GM23338 (cell line): ENCODE data around the gene CTDP1. TPM values are rescaled to one million over a fixed set of nuclear protein-coding genes. Genes with fewer than 3 reads are reported as not detected.

ENCODE experiments used
- ATAC-seq: fragments of 200-7000 bp; cut with Tn5 transposase; 3 replicates; pipeline ENCODE4 v1.9.1; 2020
- DNase-seq: peaks from one replicate; pipeline ENCODE4 v3.0.0-alpha.2; 2015; ENCODE audit warnings: low spot score
- H2AFZ ChIP-seq: fragments of 200-600 bp; sonication (generic); 2 replicates; pipeline ENCODE4 v1.8.0; 2016; ENCODE audit warnings: antibody characterized with exemption, mild to moderate bottlenecking, moderate library complexity
- H3F3A ChIP-seq: fragments of 200-600 bp; sonication (generic); replicated peaks from 2 replicates; pipeline ENCODE4 v1.8.0; 2017; ENCODE audit warnings: antibody characterized with exemption, mixed run types, low read depth
- H3K27ac ChIP-seq: fragments of 200-600 bp; sonication (generic); 2 replicates; pipeline ENCODE4 v1.6.1; 2016; ENCODE audit warnings: low read depth
- H3K27me3 ChIP-seq: fragments of 200-600 bp; sonication (generic); 2 replicates; pipeline ENCODE4 v1.8.0; 2016; ENCODE audit warnings: mild to moderate bottlenecking, mixed run types, moderate library complexity; ENCODE audit not compliant: insufficient read depth
- H3K36me3 ChIP-seq: fragments of 200-600 bp; sonication (generic); 2 replicates; pipeline ENCODE4 v1.8.0; 2016; ENCODE audit warnings: mild to moderate bottlenecking; ENCODE audit not compliant: insufficient read depth
- H3K4me1 ChIP-seq: fragments of 200-600 bp; sonication (generic); 2 replicates; pipeline ENCODE4 v1.8.0; 2016; ENCODE audit warnings: mild to moderate bottlenecking, moderate library complexity; ENCODE audit not compliant: insufficient read depth
- H3K4me2 ChIP-seq: fragments of 200-600 bp; sonication (generic); 2 replicates; pipeline ENCODE4 v1.7.1; 2017; ENCODE audit warnings: mixed run types
- H3K4me3 ChIP-seq: fragments of 200-600 bp; sonication (generic); 2 replicates; pipeline ENCODE4 v1.6.1; 2016; ENCODE audit warnings: mixed run types
- H3K79me2 ChIP-seq: fragments of 200-600 bp; sonication (generic); replicated peaks from 2 replicates; pipeline ENCODE4 v1.8.0; 2017; ENCODE audit warnings: mild to moderate bottlenecking; ENCODE audit not compliant: insufficient read depth
- H3K9me2 ChIP-seq: fragments of 200-600 bp; sonication (generic); 2 replicates; pipeline ENCODE4 v1.8.0; 2017; ENCODE audit not compliant: insufficient read depth
- H4K20me1 ChIP-seq: fragments of 200-600 bp; sonication (generic); replicated peaks from 2 replicates; pipeline ENCODE4 v1.8.0; 2017; ENCODE audit warnings: mild to moderate bottlenecking; ENCODE audit not compliant: insufficient read depth
- H3K27ac Mint-ChIP-seq: 2 replicates; pipeline ENCODE4 v1.8.0; 2020; ENCODE audit warnings: inconsistent platforms, mild to moderate bottlenecking, moderate library complexity, mixed read lengths
- H3K27me3 Mint-ChIP-seq: 3 replicates; pipeline ENCODE4 v1.8.0; 2022; ENCODE audit warnings: low read depth, mild to moderate bottlenecking, moderate library complexity, mixed read lengths, inconsistent platforms; ENCODE audit not compliant: insufficient read depth, poor library complexity
- H3K36me3 Mint-ChIP-seq: 3 replicates; pipeline ENCODE4 v1.8.0; 2021; ENCODE audit warnings: low read depth, mild to moderate bottlenecking, inconsistent platforms, moderate library complexity, mixed read lengths
- H3K4me1 Mint-ChIP-seq: 3 replicates; pipeline ENCODE4 v1.8.0; 2020; ENCODE audit warnings: mild to moderate bottlenecking, inconsistent platforms, mixed read lengths
- H3K4me3 Mint-ChIP-seq: 3 replicates; pipeline ENCODE4 v1.8.0; 2021; ENCODE audit warnings: moderate library complexity, mild to moderate bottlenecking, inconsistent platforms, mixed read lengths
- H3K9me3 Mint-ChIP-seq: 3 replicates; pipeline ENCODE4 v1.8.0; 2020; ENCODE audit warnings: moderate library complexity, mild to moderate bottlenecking, inconsistent platforms, mixed read lengths
- CREB1 ChIP-seq: fragments of 250-450 bp; sonication (Bioruptor Pico); IDR thresholded peaks from 2 replicates; pipeline ENCODE4 v1.5.0; 2020; ENCODE audit warnings: low read depth, mild to moderate bottlenecking, moderate library complexity
- EZH2 ChIP-seq: fragments of 200-600 bp; sonication (generic); IDR thresholded peaks from one replicate; pipeline ENCODE4 v1.8.0; 2017; ENCODE audit warnings: antibody characterized with exemption, mild to moderate bottlenecking, low read depth; ENCODE audit not compliant: unreplicated experiment
- EZH2phosphoT487 ChIP-seq: fragments of 200-600 bp; sonication (generic); IDR thresholded peaks from one replicate; pipeline ENCODE4 v1.8.1; 2018; ENCODE audit warnings: antibody characterized with exemption; ENCODE audit not compliant: unreplicated experiment
- JUNB ChIP-seq: IDR thresholded peaks from one replicate; pipeline ENCODE4 v1.6.1; 2016; ENCODE audit warnings: antibody characterized with exemption; ENCODE audit not compliant: unreplicated experiment
- NANOG ChIP-seq: IDR thresholded peaks from 2 replicates; pipeline ENCODE4 v1.6.1; 2016; ENCODE audit warnings: antibody characterized with exemption, borderline replicate concordance
- POLR2AphosphoS5 ChIP-seq: IDR thresholded peaks from 2 replicates; pipeline ENCODE4 v1.6.1; 2016; ENCODE audit warnings: antibody characterized with exemption, low read depth
- STAT1 ChIP-seq: IDR thresholded peaks from one replicate; pipeline ENCODE4 v1.6.1; 2016; ENCODE audit warnings: antibody characterized with exemption; ENCODE audit not compliant: unreplicated experiment
- ZNF114 ChIP-seq: fragments of 250-450 bp; sonication (Bioruptor Pico); IDR thresholded peaks from 2 replicates; pipeline ENCODE4 v1.5.0; 2020; ENCODE audit warnings: mild to moderate bottlenecking, moderate library complexity
- ZNF331 ChIP-seq: fragments of 250-450 bp; sonication (Bioruptor Pico); IDR thresholded peaks from 2 replicates; pipeline ENCODE4 v1.5.0; 2020; ENCODE audit warnings: low read depth, mild to moderate bottlenecking, moderate library complexity
- polyA plus RNA-seq: library from polyadenylated mRNA; unstranded; fragments of >200 nt; fragmentation: Nextera tagmentation; extraction: Ambion mirVana; gene quantifications from 2 replicates; pipeline ENCODE4 v1.2.1, GENCODE V29; 2016
- total RNA-seq: library from RNA; depleted of rRNA; stranded (reverse); fragments of >200 nt; shearing (Covaris generic); gene quantifications from 2 replicates; pipeline ENCODE4 v1.2.3, GENCODE V29; 2014
- TF ChIP-seq, protein P1 (sequence below): fragments of 250-450 bp; sonication (Bioruptor Pico); IDR thresholded peaks from 2 replicates; pipeline ENCODE4 v1.5.0; 2020; ENCODE audit warnings: mild to moderate bottlenecking, moderate library complexity
- TF ChIP-seq, protein P2 (sequence below): IDR thresholded peaks from one replicate; pipeline ENCODE4 v1.6.1; 2018; ENCODE audit warnings: antibody characterized with exemption; ENCODE audit not compliant: unreplicated experiment
- TF ChIP-seq, protein P3 (sequence below): IDR thresholded peaks from 2 replicates; pipeline ENCODE4 v1.6.1; 2016; ENCODE audit warnings: antibody characterized with exemption
- TF ChIP-seq, protein P4 (sequence below), 2 experiments: fragments of 200-600 bp in 1 of 2; sonication (generic) in 1 of 2; conservative IDR thresholded peaks; 2 replicates each; pipeline versions ENCODE4 v1.5.1 to v1.6.1; 2016 to 2017; ENCODE audit warnings: antibody characterized with exemption in 2 of 2, low read depth in 2 of 2, mild to moderate bottlenecking in 2 of 2, moderate library complexity in 1 of 2

Gene CTDP1
- total and polyA plus RNA-seq, 2 experiments from 2014 or later: 9.4 to 51.6 TPM

DNA sequence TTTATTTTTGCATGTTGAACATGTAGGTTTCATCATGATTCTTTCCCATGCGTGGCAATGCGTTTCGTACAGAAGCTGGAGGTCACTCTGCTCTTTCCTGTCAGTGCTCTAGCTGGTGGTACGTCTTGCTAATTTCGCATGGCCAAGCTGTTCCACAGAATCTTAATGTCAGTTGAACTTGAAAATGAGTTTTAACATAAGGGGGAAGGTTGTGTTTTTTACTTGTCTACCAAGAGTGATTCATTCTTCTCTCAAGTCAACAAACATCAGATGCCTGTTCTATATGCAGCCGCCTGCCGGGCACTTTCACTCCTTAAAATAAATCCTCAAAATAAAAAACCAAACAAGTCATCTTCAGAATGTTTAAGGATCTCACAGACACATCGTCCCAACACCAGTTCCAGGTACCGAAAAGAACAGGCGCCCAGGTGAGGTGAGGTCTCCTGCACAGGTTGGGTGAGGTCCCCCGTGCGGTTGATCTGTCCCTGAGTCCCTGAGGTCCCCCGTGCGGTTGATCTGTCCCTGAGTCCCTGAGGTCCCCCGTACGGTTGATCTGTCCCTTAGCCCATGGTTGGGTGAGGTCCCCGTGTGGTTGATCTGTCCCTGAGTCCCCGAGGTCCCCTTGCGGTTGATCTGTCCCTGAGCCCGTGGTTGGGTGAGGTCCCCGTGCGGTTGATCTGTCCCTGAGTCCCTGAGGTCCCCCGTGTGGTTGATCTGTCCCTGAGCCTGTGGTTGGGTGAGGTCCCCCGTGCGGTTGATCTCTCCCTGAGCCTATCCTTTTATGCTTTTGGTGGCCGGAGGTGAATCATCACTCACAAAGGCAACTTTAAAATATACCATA lies 61.1 kb downstream of the CTDP1 start:
- H3K4me2 ChIP-seq: no peak overlapping the region
- H3K36me3 Mint-ChIP-seq: peaks cover 41% of the 10 kb centered on the region

More for the DNA sequence above, 61.1 kb downstream of the CTDP1 start:
- no peaks in the 10 kb centered on the region for H3K36me3 ChIP-seq
- no peaks in the 10 kb centered on the region for H3F3A ChIP-seq
- H3K4me1 ChIP-seq: no peaks in the 10 kb centered on the region
- TF ChIP-seq ZNF114 (CRISPR knock-in tag) (no peak), EZH2phosphoT487 (no peak), POLR2AphosphoS5 (no peak), STAT1 (no peak), CREB1 (CRISPR knock-in tag) (no peak), EZH2 (no peak), ZNF331 (CRISPR knock-in tag) (no peak), JUNB (no peak), NANOG (no peak)
- TF ChIP-seq, protein P1, sequence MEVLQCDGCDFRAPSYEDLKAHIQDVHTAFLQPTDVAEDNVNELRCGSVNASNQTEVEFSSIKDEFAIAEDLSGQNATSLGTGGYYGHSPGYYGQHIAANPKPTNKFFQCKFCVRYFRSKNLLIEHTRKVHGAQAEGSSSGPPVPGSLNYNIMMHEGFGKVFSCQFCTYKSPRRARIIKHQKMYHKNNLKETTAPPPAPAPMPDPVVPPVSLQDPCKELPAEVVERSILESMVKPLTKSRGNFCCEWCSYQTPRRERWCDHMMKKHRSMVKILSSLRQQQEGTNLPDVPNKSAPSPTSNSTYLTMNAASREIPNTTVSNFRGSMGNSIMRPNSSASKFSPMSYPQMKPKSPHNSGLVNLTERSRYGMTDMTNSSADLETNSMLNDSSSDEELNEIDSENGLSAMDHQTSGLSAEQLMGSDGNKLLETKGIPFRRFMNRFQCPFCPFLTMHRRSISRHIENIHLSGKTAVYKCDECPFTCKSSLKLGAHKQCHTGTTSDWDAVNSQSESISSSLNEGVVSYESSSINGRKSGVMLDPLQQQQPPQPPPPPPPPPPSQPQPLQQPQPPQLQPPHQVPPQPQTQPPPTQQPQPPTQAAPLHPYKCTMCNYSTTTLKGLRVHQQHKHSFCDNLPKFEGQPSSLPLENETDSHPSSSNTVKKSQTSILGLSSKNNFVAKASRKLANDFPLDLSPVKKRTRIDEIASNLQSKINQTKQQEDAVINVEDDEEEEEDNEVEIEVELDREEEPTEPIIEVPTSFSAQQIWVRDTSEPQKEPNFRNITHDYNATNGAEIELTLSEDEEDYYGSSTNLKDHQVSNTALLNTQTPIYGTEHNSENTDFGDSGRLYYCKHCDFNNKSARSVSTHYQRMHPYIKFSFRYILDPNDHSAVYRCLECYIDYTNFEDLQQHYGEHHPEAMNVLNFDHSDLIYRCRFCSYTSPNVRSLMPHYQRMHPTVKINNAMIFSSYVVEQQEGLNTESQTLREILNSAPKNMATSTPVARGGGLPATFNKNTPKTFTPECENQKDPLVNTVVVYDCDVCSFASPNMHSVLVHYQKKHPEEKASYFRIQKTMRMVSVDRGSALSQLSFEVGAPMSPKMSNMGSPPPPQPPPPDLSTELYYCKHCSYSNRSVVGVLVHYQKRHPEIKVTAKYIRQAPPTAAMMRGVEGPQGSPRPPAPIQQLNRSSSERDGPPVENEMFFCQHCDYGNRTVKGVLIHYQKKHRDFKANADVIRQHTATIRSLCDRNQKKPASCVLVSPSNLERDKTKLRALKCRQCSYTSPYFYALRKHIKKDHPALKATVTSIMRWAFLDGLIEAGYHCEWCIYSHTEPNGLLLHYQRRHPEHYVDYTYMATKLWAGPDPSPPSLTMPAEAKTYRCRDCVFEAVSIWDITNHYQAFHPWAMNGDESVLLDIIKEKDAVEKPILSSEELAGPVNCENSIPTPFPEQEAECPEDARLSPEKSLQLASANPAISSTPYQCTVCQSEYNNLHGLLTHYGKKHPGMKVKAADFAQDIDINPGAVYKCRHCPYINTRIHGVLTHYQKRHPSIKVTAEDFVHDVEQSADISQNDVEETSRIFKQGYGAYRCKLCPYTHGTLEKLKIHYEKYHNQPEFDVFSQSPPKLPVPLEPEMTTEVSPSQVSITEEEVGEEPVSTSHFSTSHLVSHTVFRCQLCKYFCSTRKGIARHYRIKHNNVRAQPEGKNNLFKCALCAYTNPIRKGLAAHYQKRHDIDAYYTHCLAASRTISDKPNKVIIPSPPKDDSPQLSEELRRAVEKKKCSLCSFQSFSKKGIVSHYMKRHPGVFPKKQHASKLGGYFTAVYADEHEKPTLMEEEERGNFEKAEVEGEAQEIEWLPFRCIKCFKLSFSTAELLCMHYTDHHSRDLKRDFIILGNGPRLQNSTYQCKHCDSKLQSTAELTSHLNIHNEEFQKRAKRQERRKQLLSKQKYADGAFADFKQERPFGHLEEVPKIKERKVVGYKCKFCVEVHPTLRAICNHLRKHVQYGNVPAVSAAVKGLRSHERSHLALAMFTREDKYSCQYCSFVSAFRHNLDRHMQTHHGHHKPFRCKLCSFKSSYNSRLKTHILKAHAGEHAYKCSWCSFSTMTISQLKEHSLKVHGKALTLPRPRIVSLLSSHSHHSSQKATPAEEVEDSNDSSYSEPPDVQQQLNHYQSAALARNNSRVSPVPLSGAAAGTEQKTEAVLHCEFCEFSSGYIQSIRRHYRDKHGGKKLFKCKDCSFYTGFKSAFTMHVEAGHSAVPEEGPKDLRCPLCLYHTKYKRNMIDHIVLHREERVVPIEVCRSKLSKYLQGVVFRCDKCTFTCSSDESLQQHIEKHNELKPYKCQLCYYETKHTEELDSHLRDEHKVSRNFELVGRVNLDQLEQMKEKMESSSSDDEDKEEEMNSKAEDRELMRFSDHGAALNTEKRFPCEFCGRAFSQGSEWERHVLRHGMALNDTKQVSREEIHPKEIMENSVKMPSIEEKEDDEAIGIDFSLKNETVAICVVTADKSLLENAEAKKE (CRISPR knock-in tag): no peak
- TF ChIP-seq, protein P2, sequence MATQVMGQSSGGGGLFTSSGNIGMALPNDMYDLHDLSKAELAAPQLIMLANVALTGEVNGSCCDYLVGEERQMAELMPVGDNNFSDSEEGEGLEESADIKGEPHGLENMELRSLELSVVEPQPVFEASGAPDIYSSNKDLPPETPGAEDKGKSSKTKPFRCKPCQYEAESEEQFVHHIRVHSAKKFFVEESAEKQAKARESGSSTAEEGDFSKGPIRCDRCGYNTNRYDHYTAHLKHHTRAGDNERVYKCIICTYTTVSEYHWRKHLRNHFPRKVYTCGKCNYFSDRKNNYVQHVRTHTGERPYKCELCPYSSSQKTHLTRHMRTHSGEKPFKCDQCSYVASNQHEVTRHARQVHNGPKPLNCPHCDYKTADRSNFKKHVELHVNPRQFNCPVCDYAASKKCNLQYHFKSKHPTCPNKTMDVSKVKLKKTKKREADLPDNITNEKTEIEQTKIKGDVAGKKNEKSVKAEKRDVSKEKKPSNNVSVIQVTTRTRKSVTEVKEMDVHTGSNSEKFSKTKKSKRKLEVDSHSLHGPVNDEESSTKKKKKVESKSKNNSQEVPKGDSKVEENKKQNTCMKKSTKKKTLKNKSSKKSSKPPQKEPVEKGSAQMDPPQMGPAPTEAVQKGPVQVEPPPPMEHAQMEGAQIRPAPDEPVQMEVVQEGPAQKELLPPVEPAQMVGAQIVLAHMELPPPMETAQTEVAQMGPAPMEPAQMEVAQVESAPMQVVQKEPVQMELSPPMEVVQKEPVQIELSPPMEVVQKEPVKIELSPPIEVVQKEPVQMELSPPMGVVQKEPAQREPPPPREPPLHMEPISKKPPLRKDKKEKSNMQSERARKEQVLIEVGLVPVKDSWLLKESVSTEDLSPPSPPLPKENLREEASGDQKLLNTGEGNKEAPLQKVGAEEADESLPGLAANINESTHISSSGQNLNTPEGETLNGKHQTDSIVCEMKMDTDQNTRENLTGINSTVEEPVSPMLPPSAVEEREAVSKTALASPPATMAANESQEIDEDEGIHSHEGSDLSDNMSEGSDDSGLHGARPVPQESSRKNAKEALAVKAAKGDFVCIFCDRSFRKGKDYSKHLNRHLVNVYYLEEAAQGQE: no peak
- TF ChIP-seq, protein P3, sequence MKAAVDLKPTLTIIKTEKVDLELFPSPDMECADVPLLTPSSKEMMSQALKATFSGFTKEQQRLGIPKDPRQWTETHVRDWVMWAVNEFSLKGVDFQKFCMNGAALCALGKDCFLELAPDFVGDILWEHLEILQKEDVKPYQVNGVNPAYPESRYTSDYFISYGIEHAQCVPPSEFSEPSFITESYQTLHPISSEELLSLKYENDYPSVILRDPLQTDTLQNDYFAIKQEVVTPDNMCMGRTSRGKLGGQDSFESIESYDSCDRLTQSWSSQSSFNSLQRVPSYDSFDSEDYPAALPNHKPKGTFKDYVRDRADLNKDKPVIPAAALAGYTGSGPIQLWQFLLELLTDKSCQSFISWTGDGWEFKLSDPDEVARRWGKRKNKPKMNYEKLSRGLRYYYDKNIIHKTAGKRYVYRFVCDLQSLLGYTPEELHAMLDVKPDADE: no peak
- TF ChIP-seq, protein P4, sequence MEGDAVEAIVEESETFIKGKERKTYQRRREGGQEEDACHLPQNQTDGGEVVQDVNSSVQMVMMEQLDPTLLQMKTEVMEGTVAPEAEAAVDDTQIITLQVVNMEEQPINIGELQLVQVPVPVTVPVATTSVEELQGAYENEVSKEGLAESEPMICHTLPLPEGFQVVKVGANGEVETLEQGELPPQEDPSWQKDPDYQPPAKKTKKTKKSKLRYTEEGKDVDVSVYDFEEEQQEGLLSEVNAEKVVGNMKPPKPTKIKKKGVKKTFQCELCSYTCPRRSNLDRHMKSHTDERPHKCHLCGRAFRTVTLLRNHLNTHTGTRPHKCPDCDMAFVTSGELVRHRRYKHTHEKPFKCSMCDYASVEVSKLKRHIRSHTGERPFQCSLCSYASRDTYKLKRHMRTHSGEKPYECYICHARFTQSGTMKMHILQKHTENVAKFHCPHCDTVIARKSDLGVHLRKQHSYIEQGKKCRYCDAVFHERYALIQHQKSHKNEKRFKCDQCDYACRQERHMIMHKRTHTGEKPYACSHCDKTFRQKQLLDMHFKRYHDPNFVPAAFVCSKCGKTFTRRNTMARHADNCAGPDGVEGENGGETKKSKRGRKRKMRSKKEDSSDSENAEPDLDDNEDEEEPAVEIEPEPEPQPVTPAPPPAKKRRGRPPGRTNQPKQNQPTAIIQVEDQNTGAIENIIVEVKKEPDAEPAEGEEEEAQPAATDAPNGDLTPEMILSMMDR (conservative IDR thresholded peaks at IDR 0.05; ENCODE audit: low read depth in 2 of 2): no peak
- H4K20me1 ChIP-seq: peaks cover 9% of the 10 kb centered on the region
- H3K4me3 Mint-ChIP-seq: no peak overlapping the region
- no peaks in the 10 kb centered on the region for H3K4me1 Mint-ChIP-seq
- H3K4me3 ChIP-seq: no peak overlapping the region
- DNase-seq (no peak), ATAC-seq (no peak)
- H3K27me3 Mint-ChIP-seq: peaks cover 7% of the 10 kb centered on the region
- H3K27ac Mint-ChIP-seq: no peak overlapping the region
- no peaks in the 10 kb centered on the region for H3K9me2 ChIP-seq
- no peaks in the 10 kb centered on the region for H3K27me3 ChIP-seq
- H2AFZ ChIP-seq: no peak overlapping the region
- no peak overlapping the region for H3K27ac ChIP-seq
- no peaks in the 10 kb centered on the region for H3K79me2 ChIP-seq
- no peaks in the 10 kb centered on the region; the same call in 2 of the 3 replicates for H3K9me3 Mint-ChIP-seq
